Measurements from ENCODE around the gene SPECC1L. TPM values are rescaled to one million over a fixed set of nuclear protein-coding genes. Genes with fewer than 3 reads are reported as not detected.

Gene SPECC1L
- total RNA-seq, 1 donor from 2014 or later = 173 TPM

DNA sequence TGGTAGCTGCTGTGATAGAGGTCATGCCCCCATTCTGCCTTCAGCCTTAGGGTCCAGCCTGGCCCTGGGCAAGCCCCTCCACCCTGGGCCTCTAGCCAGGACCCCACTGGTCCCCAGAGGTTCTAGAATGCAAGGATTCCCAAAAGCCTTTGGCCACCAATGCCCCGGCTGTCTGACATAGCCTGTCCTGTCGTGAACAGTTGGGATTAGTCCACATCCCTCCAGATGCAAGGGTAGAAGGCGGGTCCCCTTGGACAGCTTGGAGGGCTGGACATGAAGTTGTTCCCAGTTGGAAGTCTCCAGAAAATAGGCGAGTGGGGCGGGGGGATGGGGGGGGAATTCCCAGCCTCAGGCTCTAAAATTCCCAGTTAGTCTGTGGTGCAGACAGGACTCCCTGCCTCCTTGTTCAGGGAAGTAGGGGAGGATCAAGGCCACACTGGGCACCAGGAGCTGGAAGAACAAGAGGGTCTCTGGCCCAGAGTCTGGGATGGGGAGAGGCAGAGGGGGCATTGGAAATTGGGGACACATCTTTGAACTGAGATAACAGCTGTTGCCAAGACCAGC, 151.6 kb downstream of the SPECC1L start:
- Mint-ChIP-seq H3K27me3 (ENCODE audit: unreplicated experiment) (peaks cover 30% of the 10 kb centered on the region), H3K36me3 (ENCODE audit: unreplicated experiment) (peaks cover 7% of the 10 kb centered on the region), H3K9me3 (ENCODE audit: unreplicated experiment) (peaks cover 12% of the 10 kb centered on the region), H3K4me3 (ENCODE audit: unreplicated experiment) (no peak overlapping the region), H3K27ac (ENCODE audit: unreplicated experiment) (no peak overlapping the region), H3K4me1 (ENCODE audit: low read depth, unreplicated experiment) (peaks cover 9% of the 10 kb centered on the region)
- DNase-seq = no peak
- TF ChIP-seq, protein P1, sequence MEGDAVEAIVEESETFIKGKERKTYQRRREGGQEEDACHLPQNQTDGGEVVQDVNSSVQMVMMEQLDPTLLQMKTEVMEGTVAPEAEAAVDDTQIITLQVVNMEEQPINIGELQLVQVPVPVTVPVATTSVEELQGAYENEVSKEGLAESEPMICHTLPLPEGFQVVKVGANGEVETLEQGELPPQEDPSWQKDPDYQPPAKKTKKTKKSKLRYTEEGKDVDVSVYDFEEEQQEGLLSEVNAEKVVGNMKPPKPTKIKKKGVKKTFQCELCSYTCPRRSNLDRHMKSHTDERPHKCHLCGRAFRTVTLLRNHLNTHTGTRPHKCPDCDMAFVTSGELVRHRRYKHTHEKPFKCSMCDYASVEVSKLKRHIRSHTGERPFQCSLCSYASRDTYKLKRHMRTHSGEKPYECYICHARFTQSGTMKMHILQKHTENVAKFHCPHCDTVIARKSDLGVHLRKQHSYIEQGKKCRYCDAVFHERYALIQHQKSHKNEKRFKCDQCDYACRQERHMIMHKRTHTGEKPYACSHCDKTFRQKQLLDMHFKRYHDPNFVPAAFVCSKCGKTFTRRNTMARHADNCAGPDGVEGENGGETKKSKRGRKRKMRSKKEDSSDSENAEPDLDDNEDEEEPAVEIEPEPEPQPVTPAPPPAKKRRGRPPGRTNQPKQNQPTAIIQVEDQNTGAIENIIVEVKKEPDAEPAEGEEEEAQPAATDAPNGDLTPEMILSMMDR (IDR thresholded peaks at IDR 0.05; ENCODE audit: partially characterized antibody, unreplicated experiment) = no peak

- no peak overlapping the region for H3K4me3 Mint-ChIP-seq (ENCODE audit: unreplicated experiment)
- peaks cover 7% of the 10 kb centered on the region for H3K36me3 Mint-ChIP-seq (ENCODE audit: unreplicated experiment)
- H3K27ac Mint-ChIP-seq (ENCODE audit: unreplicated experiment) = no peak overlapping the region
- H3K27me3 Mint-ChIP-seq (ENCODE audit: unreplicated experiment) = peaks cover 29% of the 10 kb centered on the region
- peaks cover 10% of the 10 kb centered on the region for H3K4me1 Mint-ChIP-seq (ENCODE audit: low read depth, unreplicated experiment)
- DNase-seq = peak; percentile 79
- TF ChIP-seq, protein P1 (IDR thresholded peaks at IDR 0.05; ENCODE audit: partially characterized antibody, unreplicated experiment) = peak; percentile 97
- H3K9me3 Mint-ChIP-seq (ENCODE audit: unreplicated experiment) = peaks cover 13% of the 10 kb centered on the region
Measured at GRCh38 chr22:24423519-24424000, 152.9 kb downstream of the SPECC1L start.

- TF ChIP-seq, protein P1 (IDR thresholded peaks at IDR 0.05; ENCODE audit: partially characterized antibody, unreplicated experiment) = peak; percentile 4
- H3K9me3 Mint-ChIP-seq (ENCODE audit: unreplicated experiment) = peaks cover 19% of the 10 kb centered on the region
- H3K36me3 Mint-ChIP-seq (ENCODE audit: unreplicated experiment) = peaks cover 7% of the 10 kb centered on the region
- H3K4me3 Mint-ChIP-seq (ENCODE audit: unreplicated experiment) = peak overlapping the region; percentile 72
- DNase-seq = peak; percentile 42
- H3K27me3 Mint-ChIP-seq (ENCODE audit: unreplicated experiment) = peaks cover 34% of the 10 kb centered on the region
- peaks cover 13% of the 10 kb centered on the region for H3K4me1 Mint-ChIP-seq (ENCODE audit: low read depth, unreplicated experiment)
- H3K27ac Mint-ChIP-seq (ENCODE audit: unreplicated experiment) = no peak overlapping the region
Measured at GRCh38 chr22:24424001-24424900, 153.6 kb downstream of the SPECC1L start.

DNA sequence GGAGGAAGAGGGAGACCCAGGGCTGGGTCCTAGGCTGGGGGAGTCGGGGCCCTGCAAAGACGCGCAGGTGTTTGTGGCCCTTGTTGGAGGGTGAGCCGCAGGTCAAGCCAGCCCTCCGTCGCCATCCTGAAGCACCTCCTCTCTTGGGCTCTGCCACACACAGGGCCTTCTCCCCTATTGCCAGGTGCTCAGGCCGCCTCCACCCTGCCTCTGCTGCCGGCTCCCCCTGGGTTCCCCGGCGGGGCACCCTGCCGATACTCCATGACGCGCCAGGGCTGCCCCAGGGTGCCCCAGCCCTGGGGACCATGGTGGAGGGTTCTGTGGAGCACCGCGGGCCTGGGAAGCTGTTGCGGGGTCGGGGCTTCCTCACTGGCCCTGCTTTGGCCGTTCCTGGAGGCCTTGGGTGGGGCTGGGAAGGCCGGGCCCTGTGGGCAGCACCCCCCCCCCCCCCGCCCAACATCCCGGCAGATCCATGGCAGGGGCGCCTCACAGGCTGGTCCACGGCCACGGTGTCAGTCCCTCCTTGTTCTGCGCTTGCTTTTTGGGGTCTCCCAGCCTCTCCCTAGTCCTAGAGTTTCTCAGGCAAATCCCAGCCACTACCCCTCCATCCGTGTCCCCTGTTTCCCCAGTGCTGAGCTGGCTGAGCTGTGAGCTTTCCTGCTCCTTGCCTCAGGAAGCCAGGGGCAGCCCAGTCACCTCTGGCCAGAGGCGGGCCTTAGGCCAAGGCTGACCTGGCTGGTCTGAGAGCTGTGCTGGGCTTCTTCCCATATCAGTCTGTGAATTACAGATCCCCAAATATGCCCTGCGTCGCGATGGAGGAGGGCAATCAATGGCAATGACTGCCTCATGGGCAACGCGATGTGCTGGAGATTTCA, 154.5 kb downstream of the SPECC1L start:
- H3K4me1 Mint-ChIP-seq (ENCODE audit: low read depth, unreplicated experiment) = peaks cover 12% of the 10 kb centered on the region
- TF ChIP-seq, protein P1 (IDR thresholded peaks at IDR 0.05; ENCODE audit: partially characterized antibody, unreplicated experiment) = no peak
- peaks cover 29% of the 10 kb centered on the region for H3K27me3 Mint-ChIP-seq (ENCODE audit: unreplicated experiment)
- peak overlapping the region; percentile 72 for H3K4me3 Mint-ChIP-seq (ENCODE audit: unreplicated experiment)
- peak; percentile 18 for DNase-seq
- H3K9me3 Mint-ChIP-seq (ENCODE audit: unreplicated experiment) = peaks cover 19% of the 10 kb centered on the region
- no peak overlapping the region for H3K27ac Mint-ChIP-seq (ENCODE audit: unreplicated experiment)
- peaks cover 7% of the 10 kb centered on the region for H3K36me3 Mint-ChIP-seq (ENCODE audit: unreplicated experiment)

Measured in glutamatergic neuron (in vitro differentiated cells).